K562 (cell line): ENCODE results near the gene INHBC. TPM values are rescaled to one million over a fixed set of nuclear protein-coding genes. Genes with fewer than 3 reads are reported as not detected.

Experiments
- CREB3L1 ChIP-seq: fragments of 450-650 bp; IDR thresholded peaks from 2 replicates; pipeline ENCODE4 v1.6.1; 2014; ENCODE audit warnings: low read depth, mild to moderate bottlenecking, moderate library complexity, borderline replicate concordance
- GATA2 ChIP-seq: sonication (generic); formaldehyde crosslinking; IDR thresholded peaks from 2 replicates; pipeline ENCODE4 v1.4.0; 2020; ENCODE audit warnings: mild to moderate bottlenecking, missing genetic modification reagents
- IFI16 ChIP-seq: fragments of 250-450 bp; sonication (Bioruptor Pico); IDR thresholded peaks from 2 replicates; pipeline ENCODE4 v2.1.2; 2022; ENCODE audit warnings: mild to moderate bottlenecking, inconsistent platforms
- NR2F6 ChIP-seq: fragments of 450-650 bp; formaldehyde crosslinking; IDR thresholded peaks from 2 replicates; pipeline ENCODE4 v1.4.0; 2020; ENCODE audit warnings: mild to moderate bottlenecking
- PBX2 ChIP-seq, 2 experiments: IDR thresholded peaks in 1 of 2; conservative IDR thresholded peaks in 1 of 2; 2 replicates each; pipeline ENCODE4 v1.6.1; 2016; ENCODE audit warnings: low read depth in 2 of 2, mild to moderate bottlenecking in 1 of 2, missing compliant biosample characterization in 1 of 2, missing genetic modification characterization in 1 of 2, moderate library complexity in 1 of 2
- ZNF655 ChIP-seq: fragments of 250-450 bp; sonication (Bioruptor Pico); IDR thresholded peaks from 2 replicates; pipeline ENCODE4 v1.5.0; 2021
- polyA plus RNA-seq, 8 experiments: library from polyadenylated mRNA; depleted of rRNA in 4 of 8; stranded (reverse) in 5 of 8; unstranded in 3 of 8; fragments of >200 nt; fragmentation: Nextera tagmentation in 2 of 8; fragmentation: Illumina TruSeq in 1 of 8; extraction: Ambion mirVana in 2 of 8; extraction: Trizol in 1 of 8; gene quantifications; 2 replicates each; pipeline versions ENCODE4 v1.2.1 to v1.2.3, GENCODE V29; 2011 to 2014; ENCODE audit warnings: inconsistent platforms in 1 of 8, missing spikeins in 1 of 8
- total RNA-seq, 7 experiments: library from RNA; depleted of rRNA in 6 of 7; stranded (reverse); fragments of >200 nt in 6 of 7; fragmentation: Illumina TruSeq in 2 of 7; extraction: Trizol in 2 of 7; gene quantifications; 2 replicates each; pipeline versions ENCODE4 v1.2.1 to v1.2.3, GENCODE V29; 2011 to 2021; ENCODE audit warnings: low replicate concordance in 1 of 7

INHBC gene
- total and polyA plus RNA-seq, 9 of the 15 experiments (the other 6 are each of a cell fraction or from before 2014, with no cell fraction given), result 0.07 to 0.24 (median 0.15) TPM; not detected in 4

- TF ChIP-seq PBX2 (CRISPR knock-in tag; IDR thresholded peaks at IDR 0.05; ENCODE audit: low read depth) (no peak), PBX2 (tag; conservative IDR thresholded peaks at IDR 0.05; ENCODE audit: low read depth) (no peak), GATA2 (CRISPR knock-in tag) (no peak), IFI16 (CRISPR knock-in tag) (no peak), ZNF655 (no peak), CREB3L1 (no peak), NR2F6 (no peak)
These were observed 47.1 kb downstream of the INHBC start (continued) for GRCh38 chr12:57481671-57482070.
